ENCODE data around the gene LCLAT1. TPM values are rescaled to one million over a fixed set of nuclear protein-coding genes. Genes with fewer than 3 reads are reported as not detected.

The LCLAT1 gene
- total RNA-seq, 2 donors from 2014 or later: 30.2 to 34.2 TPM

- 96 to 100% methylated on average over 1 to 4 of the region's 4 CpGs for WGBS, 2 experiments (ENCODE audit: insufficient coverage in 1 of 2, insufficient read length in 1 of 2)
- H3K27ac Mint-ChIP-seq: no peak overlapping the region
- H3K4me3 Mint-ChIP-seq: no peak overlapping the region
- H3K27ac ChIP-seq (ENCODE audit: low read depth, low read length): no peak overlapping the region
- H3K4me1 Mint-ChIP-seq: no peaks in the 10 kb centered on the region
- no peak overlapping the region for H3K9ac ChIP-seq (ENCODE audit: extremely low read depth, low read length, poor library complexity, severe bottlenecking)
- H3K4me1 ChIP-seq (ENCODE audit: control insufficient read depth, insufficient read depth, low read length): no peaks in the 10 kb centered on the region
- H3K4me3 ChIP-seq (ENCODE audit: low read length): no peak overlapping the region
- peaks cover 16% of the 10 kb centered on the region for H3K36me3 ChIP-seq (ENCODE audit: control insufficient read depth, insufficient read depth, low read length)
- H3K27me3 Mint-ChIP-seq (ENCODE audit: insufficient read depth): no peaks in the 10 kb centered on the region
- peaks cover 12% of the 10 kb centered on the region for H3K36me3 Mint-ChIP-seq (ENCODE audit: low read depth)
- no peak for DNase-seq
- no peaks in the 10 kb centered on the region for H3K9me3 Mint-ChIP-seq
- TF ChIP-seq CTCF (conservative IDR thresholded peaks at IDR 0.05): no peak
- no peaks in the 10 kb centered on the region for H3K27me3 ChIP-seq (ENCODE audit: control insufficient read depth, insufficient read depth, low read length, poor library complexity, severe bottlenecking)
- no peaks in the 10 kb centered on the region for H3K9me3 ChIP-seq (ENCODE audit: control insufficient read depth, low read length)
Measured at GRCh38 chr2:30566631-30567030, 119.6 kb downstream of the LCLAT1 start.

GRCh38 chr2:30567317-30567716, 120.3 kb downstream of the LCLAT1 start:
- Mint-ChIP-seq H3K9me3 (no peaks in the 10 kb centered on the region), H3K36me3 (ENCODE audit: low read depth) (peaks cover 12% of the 10 kb centered on the region), H3K27ac (no peak overlapping the region), H3K4me1 (no peaks in the 10 kb centered on the region), H3K27me3 (ENCODE audit: insufficient read depth) (no peaks in the 10 kb centered on the region), H3K4me3 (no peak overlapping the region)
- peaks cover 16% of the 10 kb centered on the region for H3K36me3 ChIP-seq (ENCODE audit: control insufficient read depth, insufficient read depth, low read length)
- H3K9ac ChIP-seq (ENCODE audit: extremely low read depth, low read length, poor library complexity, severe bottlenecking): no peak overlapping the region
- H3K9me3 ChIP-seq (ENCODE audit: control insufficient read depth, low read length): no peaks in the 10 kb centered on the region
- no peak overlapping the region for H3K4me3 ChIP-seq (ENCODE audit: low read length)
- 83 to 94% methylated on average over 2 to 4 of the region's 4 CpGs for WGBS, 2 experiments (ENCODE audit: insufficient coverage in 1 of 2, insufficient read length in 1 of 2)
- H3K4me1 ChIP-seq (ENCODE audit: control insufficient read depth, insufficient read depth, low read length): no peaks in the 10 kb centered on the region
- no peak for DNase-seq
- H3K27ac ChIP-seq (ENCODE audit: low read depth, low read length): no peak overlapping the region
- TF ChIP-seq CTCF (conservative IDR thresholded peaks at IDR 0.05): no peak
- H3K27me3 ChIP-seq (ENCODE audit: control insufficient read depth, insufficient read depth, low read length, poor library complexity, severe bottlenecking): no peaks in the 10 kb centered on the region

- no peak for TF ChIP-seq CTCF (conservative IDR thresholded peaks at IDR 0.05)
- Mint-ChIP-seq H3K4me3 (no peak overlapping the region), H3K27ac (no peak overlapping the region), H3K27me3 (ENCODE audit: insufficient read depth) (no peaks in the 10 kb centered on the region), H3K9me3 (no peaks in the 10 kb centered on the region), H3K4me1 (peaks cover 5% of the 10 kb centered on the region), H3K36me3 (ENCODE audit: low read depth) (peaks cover 9% of the 10 kb centered on the region)
- peaks cover 3% of the 10 kb centered on the region for H3K4me1 ChIP-seq (ENCODE audit: control insufficient read depth, insufficient read depth, low read length)
- no peak overlapping the region for H3K4me3 ChIP-seq (ENCODE audit: low read length)
- H3K9me3 ChIP-seq (ENCODE audit: control insufficient read depth, low read length): no peaks in the 10 kb centered on the region
- H3K27me3 ChIP-seq (ENCODE audit: control insufficient read depth, insufficient read depth, low read length, poor library complexity, severe bottlenecking): no peaks in the 10 kb centered on the region
- DNase-seq: no peak
- H3K27ac ChIP-seq (ENCODE audit: low read depth, low read length): no peak overlapping the region
- H3K36me3 ChIP-seq (ENCODE audit: control insufficient read depth, insufficient read depth, low read length): peaks cover 8% of the 10 kb centered on the region
- no peak overlapping the region for H3K9ac ChIP-seq (ENCODE audit: extremely low read depth, low read length, poor library complexity, severe bottlenecking)
Measured at GRCh38 chr2:30569946-30570345, 122.9 kb downstream of the LCLAT1 start.

All from endodermal cell (in vitro differentiated cells).